ENCODE results near the gene SPAAR. TPM values are rescaled to one million over a fixed set of nuclear protein-coding genes. Genes with fewer than 3 reads are reported as not detected.
"Not testable (repeated sequence)": the region's sequence is repeated elsewhere in the genome, so short reads cannot be mapped to it uniquely, and the experiment has no call there.

Gene SPAAR
- polyA plus RNA-seq (2014; cell fraction: cytosol; rRNA removed), result not detected in 2 replicates
- polyA plus RNA-seq (2014; cell fraction: nucleus; rRNA removed), result not detected in 2 replicates

GRCh38 chr9:35909274-35909673, at the start of gene SPAAR:
Gene SPAAR, plus strand, starts transcription at chr9:35909490. Its CDS starts 974 bp downstream, at chr9:35910464.
- DNase-seq (ENCODE audit: low spot score), result no peak

- DNase-seq (ENCODE audit: low spot score), result no peak
Measured at GRCh38 chr9:35859990-35860339, 49.3 kb upstream of the SPAAR start.

- no peak for DNase-seq (ENCODE audit: low spot score)
Measured at GRCh38 chr9:35861161-35861897, 48.0 kb upstream of the SPAAR start.

- no peak for DNase-seq (ENCODE audit: low spot score)
Measured at GRCh38 chr9:35862328-35862727, 47.0 kb upstream of the SPAAR start.

- peak; percentile 21 for DNase-seq (ENCODE audit: low spot score)
Measured at GRCh38 chr9:35863583-35863982, 45.7 kb upstream of the SPAAR start.

GRCh38 chr9:35864695-35865255, 44.5 kb upstream of the SPAAR start:
- DNase-seq (ENCODE audit: low spot score), result no peak

GRCh38 chr9:35867538-35867937, 41.8 kb upstream of the SPAAR start:
- DNase-seq (ENCODE audit: low spot score), result no peak

- no peak for DNase-seq (ENCODE audit: low spot score)
Measured at GRCh38 chr9:35868933-35869332, 40.4 kb upstream of the SPAAR start.

GRCh38 chr9:35869621-35870216, 39.6 kb upstream of the SPAAR start:
- no peak for DNase-seq (ENCODE audit: low spot score)

GRCh38 chr9:35870351-35870923, 38.9 kb upstream of the SPAAR start, which contains the start of gene OR13J1:
Gene OR13J1, minus strand, starts transcription at chr9:35870401. Its CDS starts 0 bp downstream, at chr9:35870401.
- DNase-seq (ENCODE audit: low spot score), result no peak

GRCh38 chr9:35871545-35871944, 37.7 kb upstream of the SPAAR start:
- no peak for DNase-seq (ENCODE audit: low spot score)

GRCh38 chr9:35872505-35872904, 36.8 kb upstream of the SPAAR start:
- DNase-seq (ENCODE audit: low spot score), result no peak

- peak; percentile 77 for DNase-seq (ENCODE audit: low spot score)
Measured at GRCh38 chr9:35882263-35882848, 26.9 kb upstream of the SPAAR start.

- no peak for DNase-seq (ENCODE audit: low spot score)
Measured at GRCh38 chr9:35882996-35883395, 26.3 kb upstream of the SPAAR start.

GRCh38 chr9:35884908-35885307, 24.4 kb upstream of the SPAAR start:
- DNase-seq (ENCODE audit: low spot score), result not testable (repeated sequence)

GRCh38 chr9:35891646-35892045, 17.6 kb upstream of the SPAAR start:
- DNase-seq (ENCODE audit: low spot score), result no peak

GRCh38 chr9:35892051-35892450, 17.2 kb upstream of the SPAAR start:
- no peak for DNase-seq (ENCODE audit: low spot score)

- no peak for DNase-seq (ENCODE audit: low spot score)
Measured at GRCh38 chr9:35896570-35896969, 12.7 kb upstream of the SPAAR start.

GRCh38 chr9:35897376-35898099, 11.8 kb upstream of the SPAAR start:
- DNase-seq (ENCODE audit: low spot score), result not testable (repeated sequence)

- DNase-seq (ENCODE audit: low spot score), result no peak
Measured at GRCh38 chr9:35898337-35898736, 11.0 kb upstream of the SPAAR start.

- no peak for DNase-seq (ENCODE audit: low spot score)
Measured at GRCh38 chr9:35899021-35899420, 10.3 kb upstream of the SPAAR start.

Data from SK-N-DZ (cell line).